SU-DHL-6 (cell line): ENCODE data around the gene NAP1L4.

Experiments used
- H2AFZ ChIP-seq: fragments of 200-600 bp; sonication (generic); 2 replicates; pipeline ENCODE4 v1.6.1; 2014; ENCODE audit warnings: low read depth, mild to moderate bottlenecking, moderate library complexity, mixed read lengths, antibody characterized with exemption, low read length; ENCODE audit not compliant: severe bottlenecking
- H3F3A ChIP-seq: fragments of 200-600 bp; shearing (Covaris generic); 2 replicates; pipeline ENCODE4 v1.6.0; 2016; ENCODE audit warnings: antibody characterized with exemption, mild to moderate bottlenecking; ENCODE audit not compliant: insufficient read depth
- H3K27ac ChIP-seq: fragments of 200-600 bp; sonication (generic); 2 replicates; pipeline ENCODE4 v1.5.1; 2016; ENCODE audit warnings: low read depth, mild to moderate bottlenecking, low read length, moderate library complexity, mixed read lengths
- H3K27me3 ChIP-seq: fragments of 200-600 bp; sonication (generic), shearing (Covaris generic); 2 replicates; pipeline ENCODE4 v1.6.0; 2014; ENCODE audit warnings: mild to moderate bottlenecking, low read length
- H3K36me3 ChIP-seq: fragments of 200-600 bp; sonication (generic); 2 replicates; pipeline ENCODE4 v1.6.1; 2014; ENCODE audit warnings: mild to moderate bottlenecking, low read length, mixed read lengths
- H3K4me2 ChIP-seq: fragments of 300-600, 200-600 bp; shearing (Covaris generic), sonication (generic); 2 replicates; pipeline ENCODE4 v1.6.0; 2014; ENCODE audit warnings: low read length, low read depth, mild to moderate bottlenecking; ENCODE audit not compliant: poor library complexity, severe bottlenecking
- H3K4me3 ChIP-seq: fragments of 200-600 bp; sonication (generic); 2 replicates; pipeline ENCODE4 v1.5.1; 2014; ENCODE audit warnings: antibody characterized with exemption, low read length, mild to moderate bottlenecking, mixed read lengths; ENCODE audit not compliant: insufficient read depth, poor library complexity, severe bottlenecking
- H3K79me2 ChIP-seq: fragments of 200-600 bp; sonication (generic); 2 replicates; pipeline ENCODE4 v1.6.1; 2014; ENCODE audit warnings: mild to moderate bottlenecking, low read length, moderate library complexity; ENCODE audit not compliant: insufficient read depth
- H3K9ac ChIP-seq: fragments of 200-600 bp; sonication (generic); 2 replicates; pipeline ENCODE4 v1.7.0; 2014; ENCODE audit warnings: mild to moderate bottlenecking, low read length
- H3K9me2 ChIP-seq: fragments of 200-600 bp; sonication (generic); replicated peaks from 2 replicates; pipeline ENCODE4 v1.6.1; 2014; ENCODE audit warnings: low read length; ENCODE audit not compliant: insufficient read depth
- H3K9me3 ChIP-seq: fragments of 200-600 bp; sonication (generic); 2 replicates; pipeline ENCODE4 v1.6.1; 2014; ENCODE audit warnings: low read length, mixed read lengths; ENCODE audit not compliant: insufficient read depth
- H4K20me1 ChIP-seq: fragments of 200-600 bp; sonication (generic); 2 replicates; pipeline ENCODE4 v1.6.1; 2014; ENCODE audit warnings: low read depth, mild to moderate bottlenecking, antibody characterized with exemption, low read length, moderate library complexity, mixed read lengths
- CTCF ChIP-seq: fragments of 200-600 bp; sonication (generic); IDR thresholded peaks from one replicate; pipeline ENCODE4 v1.5.1; 2017; ENCODE audit warnings: antibody characterized with exemption, mild to moderate bottlenecking, low read length, moderate library complexity; ENCODE audit not compliant: insufficient read depth, poor library complexity, severe bottlenecking
- EZH2phosphoT487 ChIP-seq: fragments of 200-600 bp; sonication (generic), shearing (Covaris generic); conservative IDR thresholded peaks from 2 replicates; pipeline ENCODE4 v1.6.1; 2018; ENCODE audit warnings: mild to moderate bottlenecking, antibody characterized with exemption, low read length, moderate library complexity, mixed read lengths

NAP1L4 gene

GRCh38 chr11:2916892-2917645, 75.1 kb downstream of the NAP1L4 start:
- H3K9me3 ChIP-seq, result no peaks in the 10 kb centered on the region
- no peak overlapping the region for H3K4me2 ChIP-seq
- H3F3A ChIP-seq, result 0 out of 2 replicates have a peak, but pooled peaks cover 3% of the 10 kb centered on the region
- H3K9me2 ChIP-seq, result no peaks in the 10 kb centered on the region
- no peaks in the 10 kb centered on the region for H4K20me1 ChIP-seq
- H3K27ac ChIP-seq, result no peak overlapping the region
- H3K27me3 ChIP-seq, result no peaks in the 10 kb centered on the region
- no peak overlapping the region for H3K4me3 ChIP-seq
- no peaks in the 10 kb centered on the region for H3K36me3 ChIP-seq
- H3K9ac ChIP-seq, result no peak overlapping the region
- no peak for TF ChIP-seq CTCF
- no peak for TF ChIP-seq EZH2phosphoT487
- H3K79me2 ChIP-seq, result no peaks in the 10 kb centered on the region
- H2AFZ ChIP-seq, result no peak overlapping the region

GRCh38 chr11:2916114-2916891, 75.8 kb downstream of the NAP1L4 start:
- no peaks in the 10 kb centered on the region for H3K36me3 ChIP-seq
- H3K9ac ChIP-seq, result no peak overlapping the region
- H3K9me3 ChIP-seq, result no peaks in the 10 kb centered on the region
- H3K79me2 ChIP-seq, result no peaks in the 10 kb centered on the region
- H3K27me3 ChIP-seq, result no peaks in the 10 kb centered on the region
- no peak overlapping the region for H2AFZ ChIP-seq
- TF ChIP-seq CTCF (no peak), EZH2phosphoT487 (no peak)
- no peaks in the 10 kb centered on the region for H4K20me1 ChIP-seq
- H3K4me3 ChIP-seq, result no peak overlapping the region
- no peaks in the 10 kb centered on the region for H3K9me2 ChIP-seq
- H3F3A ChIP-seq, result 0 out of 2 replicates have a peak, but pooled peaks cover 3% of the 10 kb centered on the region
- H3K27ac ChIP-seq, result no peak overlapping the region
- no peak overlapping the region for H3K4me2 ChIP-seq

- no peak overlapping the region for H3K4me2 ChIP-seq
- 0 out of 2 replicates have a peak, but pooled peaks cover 3% of the 10 kb centered on the region for H3F3A ChIP-seq
- H3K27ac ChIP-seq, result no peak overlapping the region
- no peaks in the 10 kb centered on the region for H3K9me3 ChIP-seq
- no peaks in the 10 kb centered on the region for H3K79me2 ChIP-seq
- no peak overlapping the region for H3K9ac ChIP-seq
- no peak for TF ChIP-seq EZH2phosphoT487
- TF ChIP-seq CTCF, result no peak
- no peak overlapping the region for H3K4me3 ChIP-seq
- no peaks in the 10 kb centered on the region for H4K20me1 ChIP-seq
- no peak overlapping the region for H2AFZ ChIP-seq
- no peaks in the 10 kb centered on the region for H3K36me3 ChIP-seq
- H3K27me3 ChIP-seq, result no peaks in the 10 kb centered on the region
- no peaks in the 10 kb centered on the region for H3K9me2 ChIP-seq
Measured at GRCh38 chr11:2915473-2915872, 76.7 kb downstream of the NAP1L4 start.
